IPS-NIHi7 (cell line): Measurements from ENCODE around the gene PEX13.
A peak's percentile ranks its signal among the peaks of the same experiment; 100 is the strongest.
"Not testable (repeated sequence)": the region's sequence is repeated elsewhere in the genome, so short reads cannot be mapped to it uniquely, and the experiment has no call there.

Experiments
- DNase-seq: peaks from one replicate; pipeline ENCODE4 v3.0.0; 2012; ENCODE audit warnings: mixed read lengths; ENCODE audit errors: extremely low spot score

Gene PEX13, protein sequence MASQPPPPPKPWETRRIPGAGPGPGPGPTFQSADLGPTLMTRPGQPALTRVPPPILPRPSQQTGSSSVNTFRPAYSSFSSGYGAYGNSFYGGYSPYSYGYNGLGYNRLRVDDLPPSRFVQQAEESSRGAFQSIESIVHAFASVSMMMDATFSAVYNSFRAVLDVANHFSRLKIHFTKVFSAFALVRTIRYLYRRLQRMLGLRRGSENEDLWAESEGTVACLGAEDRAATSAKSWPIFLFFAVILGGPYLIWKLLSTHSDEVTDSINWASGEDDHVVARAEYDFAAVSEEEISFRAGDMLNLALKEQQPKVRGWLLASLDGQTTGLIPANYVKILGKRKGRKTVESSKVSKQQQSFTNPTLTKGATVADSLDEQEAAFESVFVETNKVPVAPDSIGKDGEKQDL

DNA sequence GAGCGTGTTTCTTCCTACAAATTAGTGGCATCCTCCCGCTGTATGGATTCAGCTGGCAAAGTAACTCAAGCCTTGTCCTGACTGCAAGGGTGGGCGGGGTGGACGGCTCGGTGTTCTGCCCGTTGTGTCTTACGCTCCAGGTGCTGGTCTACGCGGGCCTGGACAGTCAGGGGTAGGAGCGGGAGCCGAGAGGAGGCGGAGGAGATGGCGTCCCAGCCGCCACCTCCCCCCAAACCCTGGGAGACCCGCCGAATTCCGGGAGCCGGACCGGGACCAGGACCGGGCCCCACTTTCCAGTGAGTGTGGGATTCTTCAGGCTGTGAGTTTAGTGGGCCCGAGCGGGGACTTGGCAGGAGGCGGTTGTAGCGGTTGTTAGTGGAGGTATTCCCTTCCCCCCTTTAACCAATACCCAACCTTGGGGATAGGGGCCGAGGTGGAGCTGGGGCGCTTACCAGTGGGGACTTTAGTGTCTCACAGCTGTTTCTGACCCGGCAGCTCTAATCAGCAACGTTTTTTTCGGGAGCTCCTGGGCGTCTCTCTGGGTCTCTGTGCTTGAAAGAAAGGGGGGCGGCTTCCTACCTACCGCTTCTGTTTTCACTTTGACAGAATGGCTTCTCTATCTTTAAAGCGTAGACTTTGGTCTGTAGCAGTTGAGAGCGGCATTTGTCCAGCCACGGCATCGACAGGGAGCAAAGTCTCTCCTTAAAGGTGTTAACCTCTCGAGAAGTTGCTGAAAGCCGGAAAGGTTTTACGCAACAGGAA is at the start of gene PEX13, which contains the start of gene PUS10:
Gene PEX13, plus strand, starts transcription at position 165 of the 762 bp plus-strand sequence. Its CDS starts 40 bp downstream, at position 205.
Gene PUS10, minus strand, starts transcription at position 700 of the 762 bp plus-strand sequence. CDS start 6,365 bp downstream, outside the sequence.
- DNase-seq = peak; percentile 88

DNA sequence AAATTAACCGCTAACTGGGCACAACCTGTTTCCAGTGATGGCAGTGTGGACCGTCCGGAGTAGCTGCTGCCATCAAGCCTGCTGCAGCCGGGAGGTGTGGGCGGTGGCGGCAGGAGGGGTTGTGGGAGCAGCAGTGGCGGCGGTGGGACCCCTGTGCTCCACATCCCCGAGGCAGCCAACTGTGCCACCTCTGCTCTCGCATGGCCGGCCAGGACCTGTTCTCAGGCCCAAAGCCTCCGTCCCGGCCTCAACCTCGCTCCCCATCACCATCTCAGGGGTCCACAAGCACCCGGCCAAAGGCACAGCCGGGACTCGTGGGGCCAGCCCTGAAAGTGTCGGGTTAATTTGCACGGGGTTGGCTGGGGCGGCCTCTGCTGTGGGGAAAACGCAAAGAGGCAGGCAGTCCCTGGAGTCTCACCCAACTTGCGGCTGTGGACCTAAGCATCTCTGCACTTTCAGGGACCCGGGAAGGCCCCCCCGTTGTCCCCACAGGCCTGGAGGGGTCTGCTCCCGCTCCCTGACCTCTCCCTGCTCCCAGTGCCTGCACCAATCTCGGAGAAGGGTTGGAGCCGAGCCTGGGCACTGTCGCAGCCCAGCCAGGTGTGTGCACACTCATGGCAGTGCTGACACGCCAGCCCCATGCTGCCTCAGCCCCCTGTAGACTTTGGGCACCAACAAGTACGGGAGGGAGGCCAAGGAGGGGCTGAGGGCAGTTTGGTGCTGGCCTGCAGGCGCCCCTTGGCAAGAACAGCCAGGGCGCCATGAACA is 44.4 kb upstream of the PEX13 start:
- DNase-seq = no peak

DNA sequence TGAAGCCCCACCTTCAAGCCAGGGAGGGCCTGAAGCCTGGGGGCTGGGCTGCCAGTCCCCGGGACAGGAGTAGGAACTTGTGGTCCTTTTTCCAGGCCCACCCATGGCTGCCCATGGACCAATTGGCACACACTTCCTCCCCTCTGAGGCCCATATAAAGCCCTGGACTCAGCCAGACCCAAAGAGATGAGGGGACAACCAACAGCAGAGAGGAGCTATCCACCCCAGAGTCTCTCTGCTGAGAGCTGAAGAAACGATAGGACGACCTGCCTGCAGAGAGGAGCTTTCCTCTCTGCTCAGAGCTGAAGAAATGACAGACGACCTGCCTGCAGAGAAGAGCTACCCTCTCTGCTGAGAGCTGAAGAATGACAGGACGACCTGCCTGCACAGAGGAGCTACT is 43.8 kb upstream of the PEX13 start:
- DNase-seq = no peak

DNA sequence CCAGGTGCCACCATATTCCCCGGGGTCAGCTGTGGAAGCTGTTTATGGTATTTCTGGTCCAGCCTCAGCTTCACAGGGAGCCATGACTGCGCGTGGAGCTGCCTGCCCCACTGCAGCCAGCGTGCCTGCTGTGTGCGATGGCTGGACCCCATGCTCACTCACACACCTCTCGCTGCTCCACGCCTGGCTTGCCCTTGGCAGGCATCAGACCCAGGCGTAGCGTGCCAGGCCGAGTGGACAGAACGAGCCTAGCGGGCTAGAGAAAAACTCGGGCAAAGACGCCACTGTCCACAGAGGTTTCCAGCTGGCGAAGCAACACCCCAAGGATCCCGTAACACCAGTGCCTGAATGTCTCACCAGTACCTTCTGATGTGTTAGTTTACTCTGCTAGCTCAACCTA is 42.9 kb upstream of the PEX13 start:
- no peak for DNase-seq

DNA sequence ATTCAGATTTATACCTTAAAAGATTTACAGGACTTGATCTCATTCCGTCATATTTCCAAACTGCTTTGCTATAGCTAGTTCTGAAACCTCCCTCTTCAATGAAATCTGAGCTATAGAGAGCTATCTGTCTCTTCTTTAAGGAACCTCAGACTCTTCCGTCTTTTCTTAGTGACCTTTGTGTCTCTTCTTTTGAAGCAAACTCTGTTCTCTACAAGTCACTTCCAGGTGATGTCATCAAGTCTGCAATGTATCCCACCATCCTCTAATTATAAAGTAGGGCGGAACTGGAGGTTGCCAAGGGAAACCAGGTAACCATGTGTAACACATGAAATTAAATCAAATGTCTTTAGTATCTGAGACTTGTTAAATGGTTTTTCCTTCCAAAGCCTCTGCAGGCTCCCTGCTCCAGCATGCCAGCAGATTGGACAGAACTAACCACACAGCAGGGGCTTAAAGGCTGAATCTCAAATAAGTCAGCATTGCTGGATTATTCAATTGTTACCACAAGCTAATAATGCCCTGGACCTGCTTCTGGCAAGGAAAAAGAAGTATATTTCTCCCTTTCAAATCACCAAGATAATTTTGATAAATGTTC is 41.2 kb upstream of the PEX13 start:
- DNase-seq = no peak

DNA sequence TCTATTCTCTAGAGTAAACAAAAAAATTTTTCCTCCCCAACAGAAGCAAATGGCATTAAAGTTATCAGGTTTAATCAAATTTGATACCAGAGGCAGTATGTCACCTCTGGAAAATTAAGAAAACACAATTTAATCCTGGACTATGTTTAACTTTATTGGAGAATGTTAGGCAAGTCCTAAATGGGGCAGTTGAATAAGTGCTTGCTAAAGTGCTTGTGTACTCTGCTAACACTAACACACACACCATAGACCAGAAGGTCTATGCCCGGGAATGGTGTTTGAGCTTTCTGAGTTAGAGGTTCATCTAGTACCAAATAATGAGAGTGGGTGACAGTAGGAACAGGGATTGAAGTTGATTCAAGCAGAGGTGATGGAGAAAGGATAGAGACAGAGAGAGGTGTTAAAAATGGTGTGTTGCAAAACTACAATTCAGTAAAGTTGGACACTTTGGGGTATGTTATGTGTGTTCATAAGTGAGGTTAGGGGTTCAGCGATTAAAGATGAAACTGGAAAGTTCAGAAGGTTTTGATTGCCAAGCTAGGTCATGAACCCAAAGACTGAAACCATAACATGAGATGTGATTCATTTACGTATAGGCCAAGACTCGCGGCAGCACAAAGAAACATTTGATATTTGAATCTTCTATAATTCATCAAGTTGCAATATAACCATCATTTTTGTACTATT is 40.5 kb upstream of the PEX13 start:
- no peak for DNase-seq

DNA sequence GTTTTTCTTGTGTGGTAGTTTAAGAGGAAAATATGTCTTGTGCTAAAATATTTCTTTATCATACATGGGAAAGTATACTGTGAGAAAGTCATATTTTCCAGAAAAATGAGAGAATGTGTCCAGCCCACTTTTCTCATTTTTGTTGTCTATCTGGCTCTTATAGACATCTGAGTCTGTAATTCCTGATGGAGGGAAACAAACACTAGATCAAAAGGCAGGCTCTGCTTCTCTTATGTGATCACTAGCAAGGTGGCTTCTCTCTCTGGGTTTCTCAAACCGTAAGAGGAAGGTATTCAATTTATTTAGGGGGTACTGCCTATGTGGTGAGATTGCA is 40.0 kb upstream of the PEX13 start:
- DNase-seq = no peak

DNA sequence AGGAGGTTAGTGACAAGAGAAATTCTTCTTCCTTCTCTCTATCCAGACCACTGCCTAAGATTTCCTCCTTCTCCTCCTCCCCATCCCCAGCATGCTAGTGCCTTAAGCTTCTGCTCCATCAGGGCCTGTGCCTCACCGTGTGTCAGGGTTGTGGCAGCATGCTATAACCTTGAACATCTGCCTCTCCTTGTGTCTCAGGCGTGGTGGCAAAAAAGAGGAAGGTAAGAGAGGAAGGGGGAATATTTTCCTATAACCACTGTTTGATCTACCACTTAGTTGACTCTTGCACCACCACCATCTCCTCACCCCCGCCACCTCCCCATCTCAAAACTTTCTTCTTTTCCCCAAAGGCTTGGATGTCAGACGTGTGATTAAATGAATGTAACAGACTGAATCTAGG is 38.3 kb upstream of the PEX13 start:
- DNase-seq = no peak

DNA sequence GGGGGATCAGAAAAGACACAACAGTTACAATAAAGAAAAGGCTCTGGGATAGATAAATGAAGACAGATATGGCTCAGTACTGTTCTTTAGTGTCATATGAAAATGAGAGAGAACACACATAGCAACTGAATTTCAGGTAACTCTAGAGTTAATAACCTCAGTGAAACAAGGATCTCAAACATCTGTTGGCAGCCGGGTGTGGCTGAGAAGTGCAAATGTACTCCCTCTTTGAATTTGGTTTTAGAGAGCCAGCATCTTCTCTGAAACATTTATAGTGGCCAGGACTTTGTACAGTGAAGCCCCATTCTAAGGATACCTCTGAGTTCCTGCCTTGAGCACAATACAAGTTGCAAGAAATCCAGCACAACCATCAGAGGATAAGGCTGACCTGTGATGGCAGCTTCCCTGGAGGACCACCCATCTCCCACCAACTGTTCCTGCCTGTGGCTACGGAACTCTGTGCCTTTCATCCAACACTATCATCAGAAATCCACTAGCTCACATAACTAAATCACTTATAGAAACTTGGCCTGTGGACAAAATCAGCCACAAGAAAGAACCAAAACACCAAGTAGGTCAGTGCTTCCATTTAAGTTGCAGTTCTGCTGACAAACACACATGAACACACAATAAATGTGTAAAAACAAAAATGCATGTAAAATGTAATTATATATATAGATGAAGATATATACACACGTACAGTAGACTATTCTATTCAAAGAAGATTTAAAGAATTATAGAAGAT is 37.3 kb upstream of the PEX13 start:
- DNase-seq = no peak

DNA sequence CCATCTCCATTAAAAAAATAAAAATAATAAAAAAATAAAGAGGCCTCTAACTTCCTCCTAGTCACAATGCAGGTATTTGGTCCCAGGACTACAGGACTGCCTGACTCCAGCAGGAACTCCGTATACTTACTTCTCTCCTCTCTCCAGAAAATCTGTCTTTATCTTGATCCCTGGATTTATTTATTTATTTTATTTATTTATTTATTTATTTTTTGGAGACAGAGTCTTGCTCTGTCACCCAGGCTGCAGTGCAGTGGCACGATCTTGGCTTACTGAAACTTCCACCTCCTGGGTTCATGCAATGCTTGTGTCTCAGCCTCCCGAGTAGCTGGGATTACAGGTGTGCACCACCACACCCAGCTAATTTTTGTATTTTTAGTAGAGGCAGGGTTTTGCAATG is 35.5 kb upstream of the PEX13 start:
- DNase-seq = not testable (repeated sequence)

DNA sequence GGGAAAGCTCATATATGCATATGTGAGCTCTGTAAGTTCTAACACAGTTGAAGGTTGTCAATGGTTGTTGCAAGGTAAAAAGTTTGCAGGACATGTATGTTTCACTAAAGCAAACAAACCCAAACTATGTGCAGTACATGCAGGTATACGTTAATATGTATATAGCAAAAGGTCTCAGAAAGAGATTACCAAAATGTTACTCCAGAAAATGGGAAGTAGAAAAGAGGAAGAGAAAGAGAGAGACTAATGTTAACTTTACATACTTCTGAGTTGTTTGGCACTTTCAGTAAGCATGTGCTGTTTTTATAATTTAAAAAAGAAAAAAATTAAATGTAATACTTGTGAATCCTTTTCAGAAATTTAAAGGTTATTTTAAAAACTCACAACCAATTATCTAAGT is 32.8 kb upstream of the PEX13 start:
- DNase-seq = no peak

DNA sequence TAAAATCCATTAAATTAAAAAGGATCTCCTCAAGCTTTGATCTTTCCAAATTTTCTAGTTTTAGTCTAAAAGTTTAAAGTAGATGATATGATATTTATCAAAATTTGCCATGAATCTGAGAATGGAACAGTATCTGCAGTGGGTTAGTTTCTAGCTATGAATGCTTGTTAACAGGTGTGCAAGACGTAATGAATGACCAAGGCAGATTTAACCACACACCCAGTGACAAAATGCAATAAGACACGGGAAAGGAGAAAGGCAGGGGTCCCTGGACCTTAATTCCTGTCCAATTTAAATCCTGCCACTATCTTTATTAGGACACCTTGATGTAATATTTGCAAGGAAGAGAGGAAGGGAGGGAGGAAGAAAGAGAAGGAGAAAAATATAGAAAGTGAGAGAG is 30.5 kb upstream of the PEX13 start:
- DNase-seq = no peak

DNA sequence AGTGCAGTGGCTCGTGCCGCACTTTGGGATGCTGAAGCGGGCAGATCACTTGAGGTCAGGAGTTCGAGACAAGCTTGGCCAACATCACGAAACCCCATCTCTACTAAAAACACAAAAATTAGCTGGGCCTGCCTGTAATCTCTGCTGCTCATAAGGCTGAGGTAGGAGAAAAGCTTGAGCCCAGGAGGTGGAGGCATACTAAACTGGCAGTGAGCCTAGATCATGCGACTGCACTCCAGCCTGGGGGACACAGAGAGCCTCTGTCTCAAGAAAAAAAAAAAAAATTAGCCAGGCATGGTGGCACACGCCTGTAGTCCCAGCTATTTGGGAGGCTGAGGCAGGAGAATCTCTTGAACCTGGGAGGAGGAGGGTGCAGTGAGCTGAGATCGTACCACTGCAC is 29.9 kb upstream of the PEX13 start:
- DNase-seq = not testable (repeated sequence)

DNA sequence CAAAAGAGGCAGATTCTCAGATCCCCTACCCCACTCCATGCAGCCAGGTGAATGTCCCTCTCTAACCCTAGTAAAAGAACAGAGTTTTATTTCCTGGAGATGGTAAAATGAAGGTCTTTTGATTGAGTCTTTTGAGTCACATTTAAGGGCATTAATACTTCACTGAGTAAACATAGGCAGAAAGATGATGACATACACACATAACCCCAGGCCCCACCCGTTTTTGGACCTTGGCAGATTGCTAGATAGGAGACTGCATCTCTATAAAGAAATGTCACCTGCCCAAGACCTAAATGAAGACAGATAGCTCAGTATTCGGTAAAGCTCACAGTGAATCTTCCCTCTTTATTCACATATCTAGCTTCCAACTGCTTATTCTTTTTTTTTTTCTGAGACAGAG is 28.3 kb upstream of the PEX13 start:
- no peak for DNase-seq

DNA sequence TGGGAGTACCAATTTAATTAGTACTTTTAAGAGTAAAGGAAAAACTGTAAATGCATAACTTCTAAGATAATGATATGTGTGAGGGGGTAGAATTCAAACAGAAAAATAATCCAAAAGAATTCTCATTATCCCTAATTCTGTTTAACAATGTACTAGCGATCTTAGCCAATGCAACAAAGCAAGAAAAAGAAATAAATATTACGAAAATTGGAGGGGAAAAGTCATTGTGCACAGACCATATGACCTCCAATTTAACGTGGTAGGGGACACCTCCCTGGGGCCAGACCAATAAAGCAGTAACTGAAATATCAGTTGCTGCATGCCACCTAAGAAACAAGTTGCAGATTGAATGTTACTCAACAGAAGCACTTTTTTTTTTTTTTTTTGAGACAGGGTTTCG is 25.9 kb upstream of the PEX13 start:
- DNase-seq = no peak

DNA sequence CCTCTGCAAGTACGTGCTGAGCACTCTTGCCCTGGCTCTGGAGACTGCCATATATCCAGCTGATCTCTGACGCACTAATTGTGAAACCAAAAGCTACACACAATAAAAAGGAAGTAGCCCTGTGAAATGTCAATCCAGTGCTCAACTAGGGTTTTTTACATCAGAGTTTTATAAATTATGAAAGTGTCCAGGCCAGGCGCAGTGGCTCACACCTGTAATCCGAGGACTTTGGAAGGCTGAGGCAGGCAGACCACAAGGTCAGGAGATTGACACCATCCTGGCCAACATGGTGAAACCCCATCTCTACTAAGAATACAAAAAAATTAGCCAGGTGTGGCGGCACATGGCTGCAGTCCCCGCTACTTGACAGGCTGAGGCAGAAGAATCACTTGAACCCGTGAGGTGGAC is 24.5 kb upstream of the PEX13 start:
- DNase-seq = no peak

DNA sequence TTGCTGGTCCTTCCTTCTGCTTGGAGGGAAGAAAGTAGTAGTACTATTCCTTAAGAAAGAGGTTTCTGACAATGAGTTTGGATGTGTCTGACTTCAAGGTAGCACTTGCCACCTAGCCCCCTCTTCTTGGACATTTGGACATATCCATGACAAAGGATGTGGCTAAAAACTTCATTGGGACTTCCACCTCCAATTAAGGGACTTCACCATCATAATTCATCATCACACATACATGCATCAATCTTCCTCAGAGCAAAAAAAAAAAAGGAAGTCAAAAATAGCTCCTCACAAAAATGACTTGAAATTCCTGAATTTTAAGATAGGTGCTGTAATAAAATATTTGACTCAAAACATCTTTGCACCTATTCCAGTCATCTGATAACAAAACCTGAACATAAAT is 23.4 kb upstream of the PEX13 start:
- DNase-seq = no peak

DNA sequence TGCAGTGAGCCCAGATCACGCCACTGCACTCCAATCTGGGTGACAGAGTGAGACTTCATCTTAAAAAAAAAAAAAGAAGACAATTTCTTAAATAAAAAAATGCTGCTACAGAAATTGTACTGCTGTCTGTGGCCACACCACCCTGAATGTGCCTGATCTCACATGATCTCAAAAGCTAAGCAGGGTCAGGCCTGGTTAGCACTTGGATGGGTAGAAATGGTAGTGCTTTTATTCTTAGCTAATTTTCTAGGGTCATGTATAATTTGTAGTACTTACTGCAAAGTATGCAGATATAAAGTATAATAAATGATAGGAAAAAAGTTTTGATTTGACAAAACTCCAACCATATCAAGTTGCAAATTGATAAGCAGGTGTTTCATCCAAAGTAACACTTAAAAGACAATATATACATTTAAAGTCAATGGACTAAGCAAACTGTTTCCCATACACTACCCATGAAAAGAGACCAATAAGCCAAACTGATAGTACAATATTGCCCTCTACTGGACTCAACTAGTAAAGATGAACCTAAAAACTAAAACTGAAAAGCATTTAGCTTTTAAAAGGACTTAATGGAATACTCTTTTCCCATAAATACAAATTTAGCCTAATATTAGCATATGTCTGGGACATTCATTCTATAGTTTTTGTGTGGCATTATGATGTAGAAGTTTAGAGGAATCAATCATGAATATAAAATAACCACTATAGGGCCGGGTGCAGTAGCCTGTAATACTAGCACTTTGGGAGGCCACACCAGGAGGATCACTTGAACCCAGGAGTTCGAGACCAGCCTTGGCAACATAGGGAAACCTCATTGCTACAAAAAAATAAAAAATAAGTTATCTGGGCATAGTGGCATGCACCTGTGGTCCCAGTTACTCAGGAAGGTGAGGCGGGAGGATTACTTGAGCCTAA is 18.6 kb upstream of the PEX13 start:
- peak; percentile 45 for DNase-seq

DNA sequence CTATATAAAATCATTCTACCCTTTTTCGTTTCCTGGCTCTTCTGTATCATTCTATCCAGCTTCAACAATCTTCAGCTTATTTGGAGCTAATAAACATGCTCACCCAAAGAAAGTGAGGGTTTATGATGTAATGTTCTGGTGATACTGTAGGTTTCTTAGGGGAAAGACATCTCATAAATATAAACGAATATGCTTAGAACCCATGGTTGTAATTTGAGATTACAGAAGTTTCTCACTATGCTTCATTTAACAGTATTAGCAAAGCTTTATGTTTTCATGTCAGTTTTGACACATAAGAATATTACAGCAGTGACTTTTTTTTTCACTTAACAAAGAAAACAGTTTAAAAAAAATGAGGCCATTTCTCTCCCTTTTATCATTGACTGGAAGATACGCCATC is 11.8 kb upstream of the PEX13 start:
- no peak for DNase-seq
